Liver (tissue), 9 donors: ENCODE data around the gene ZPLD1. TPM values are rescaled to one million over a fixed set of nuclear protein-coding genes. Genes with fewer than 3 reads are reported as not detected.

ENCODE experiments used
- DNase-seq: peaks from one replicate; pipeline ENCODE4 v3.0.0-alpha.2; 2017; ENCODE audit warnings: low spot score
- H3K27ac ChIP-seq, 2 donors: one replicate each; pipeline ENCODE4 v1.7.0; 2013; ENCODE audit warnings: inconsistent platforms in 2 of 2, low read length in 2 of 2, control low read depth in 1 of 2, low read depth in 1 of 2, mild to moderate bottlenecking in 1 of 2
- H3K27me3 ChIP-seq, 4 donors: one replicate each; pipeline versions ENCODE4 v1.6.1 to v1.7.0; 2013; ENCODE audit warnings: low read length in 3 of 4, inconsistent platforms in 1 of 4, mild to moderate bottlenecking in 1 of 4, moderate library complexity in 1 of 4; ENCODE audit not compliant: control insufficient read depth in 4 of 4, insufficient read depth in 4 of 4
- H3K36me3 ChIP-seq, 4 donors: one replicate each; pipeline versions ENCODE4 v1.6.1 to v1.7.0; 2013; ENCODE audit warnings: low read length in 3 of 4, mild to moderate bottlenecking in 3 of 4, low read depth in 1 of 4, moderate library complexity in 1 of 4; ENCODE audit not compliant: control insufficient read depth in 4 of 4, insufficient read depth in 3 of 4
- H3K4me1 ChIP-seq, 4 donors: one replicate each; pipeline versions ENCODE4 v1.6.1 to v1.7.0; 2013; ENCODE audit warnings: low read length in 3 of 4, mild to moderate bottlenecking in 3 of 4, moderate library complexity in 1 of 4; ENCODE audit not compliant: control insufficient read depth in 4 of 4, insufficient read depth in 4 of 4
- H3K4me3 ChIP-seq, 3 donors: one replicate each; pipeline versions ENCODE4 v1.6.1 to v1.7.0; 2013; ENCODE audit warnings: low read length in 3 of 3, control low read depth in 1 of 3, low read depth in 1 of 3, mild to moderate bottlenecking in 1 of 3
- H3K9ac ChIP-seq, 2 donors: one replicate each; pipeline ENCODE4 v1.7.0; 2013; ENCODE audit warnings: low read length in 2 of 2, mild to moderate bottlenecking in 2 of 2, moderate library complexity in 2 of 2, control low read depth in 1 of 2, low read depth in 1 of 2
- H3K9me3 ChIP-seq, 4 donors: one replicate each; pipeline versions ENCODE4 v1.6.1 to v1.7.0; 2013; ENCODE audit warnings: low read length in 3 of 4; ENCODE audit not compliant: control insufficient read depth in 4 of 4
- ATF3 ChIP-seq: IDR thresholded peaks from 2 replicates; pipeline ENCODE4 v1.6.1; 2016; ENCODE audit warnings: antibody characterized with exemption
- GABPA ChIP-seq, 2 donors: IDR thresholded peaks in 1 of 2; conservative IDR thresholded peaks in 1 of 2; 2 replicates each; pipeline ENCODE4 v1.6.1; 2016; ENCODE audit warnings: antibody characterized with exemption in 2 of 2, mild to moderate bottlenecking in 1 of 2, moderate library complexity in 1 of 2
- HNF4A ChIP-seq, 2 donors: conservative IDR thresholded peaks; 2 replicates each; pipeline ENCODE4 v1.6.1; 2016; ENCODE audit warnings: antibody characterized with exemption in 2 of 2, mild to moderate bottlenecking in 2 of 2
- HNF4G ChIP-seq: IDR thresholded peaks from 2 replicates; pipeline ENCODE4 v1.6.1; 2016; ENCODE audit warnings: antibody characterized with exemption
- NR2F2 ChIP-seq: IDR thresholded peaks from 2 replicates; pipeline ENCODE4 v1.6.1; 2016; ENCODE audit warnings: antibody characterized with exemption
- RAD21 ChIP-seq, 2 donors: IDR thresholded peaks; 2 replicates each; pipeline ENCODE4 v1.6.1; 2016; ENCODE audit warnings: antibody characterized with exemption in 2 of 2, mild to moderate bottlenecking in 2 of 2
- RXRA ChIP-seq, 2 donors: IDR thresholded peaks; 2 replicates each; pipeline ENCODE4 v1.6.1; 2017 to 2018; ENCODE audit warnings: antibody characterized with exemption in 2 of 2, mild to moderate bottlenecking in 1 of 2
- SP1 ChIP-seq: IDR thresholded peaks from 2 replicates; pipeline ENCODE4 v1.6.1; 2018; ENCODE audit warnings: antibody characterized with exemption, mild to moderate bottlenecking
- TAF1 ChIP-seq: conservative IDR thresholded peaks from 2 replicates; pipeline ENCODE4 v1.6.1; 2016; ENCODE audit warnings: antibody characterized with exemption, mild to moderate bottlenecking
- YY1 ChIP-seq: IDR thresholded peaks from 2 replicates; pipeline ENCODE4 v1.6.1; 2016; ENCODE audit warnings: antibody characterized with exemption, mild to moderate bottlenecking
- ZBTB33 ChIP-seq: IDR thresholded peaks from 2 replicates; pipeline ENCODE4 v1.6.1; 2016; ENCODE audit warnings: antibody characterized with exemption
- WGBS: extraction: QIAGEN DNeasy Blood & Tissue Kit; methylation state at CpG from one replicate; pipeline ENCODE4 v1.1.7; 2013; 5-methylcytosine and 5-hydroxymethylcytosine counted together
- polyA plus RNA-seq, 2 donors: library from polyadenylated mRNA; stranded (reverse) in 1 of 2; unstranded in 1 of 2; fragments of 200-250 nt in 1 of 2; fragments of >200 nt in 1 of 2; fragmentation: Nextera tagmentation in 1 of 2; extraction: Ambion mirVana in 1 of 2; gene quantifications; one replicate each; pipeline versions ENCODE4 v1.2.1 to v1.2.3, GENCODE V29; 2013 to 2015
- total RNA-seq, 2 donors: library from RNA; depleted of rRNA; stranded (reverse); fragments of >200 nt; gene quantifications; one replicate each; pipeline ENCODE4 v1.2.3, GENCODE V29; 2014
- TF ChIP-seq, protein P1 (sequence below): IDR thresholded peaks from 2 replicates; pipeline ENCODE4 v1.6.1; 2016; ENCODE audit warnings: antibody characterized with exemption, mild to moderate bottlenecking
- TF ChIP-seq, protein P2 (sequence below): IDR thresholded peaks from 2 replicates; pipeline ENCODE4 v1.6.1; 2016; ENCODE audit warnings: antibody characterized with exemption
- donor health status: healthy.
- donor health status: healthy.
- donor health status: healthy.
- donor health status: healthy.
- donor health status: healthy.

Gene ZPLD1
- total and polyA plus RNA-seq, 4 donors: 0.03 to 0.23 (median 0.07) TPM

DNA sequence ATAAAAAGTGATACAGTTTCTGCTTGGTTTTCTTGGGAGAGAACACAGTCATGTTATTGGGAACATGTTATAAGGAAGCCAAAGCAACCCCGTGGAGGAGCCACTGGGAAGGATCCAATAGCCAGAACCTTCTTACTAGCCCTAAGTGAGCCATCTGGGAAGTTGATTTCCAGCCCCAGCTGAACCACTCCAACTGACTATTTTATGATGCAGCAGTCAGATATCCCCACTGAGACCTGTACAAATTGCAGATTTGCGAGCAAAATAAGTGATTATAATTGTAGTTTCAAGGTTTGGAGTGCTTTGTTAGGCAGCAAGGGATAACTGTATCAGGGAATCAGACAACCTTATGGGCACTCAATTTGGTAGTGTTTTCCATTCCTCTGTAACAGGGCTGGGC is 43.3 kb upstream of the ZPLD1 start:
- H3K4me3 ChIP-seq: no peak overlapping the region
- no peaks in the 10 kb centered on the region for H3K4me1 ChIP-seq
- no peak for DNase-seq
- H3K36me3 ChIP-seq: no peaks in the 10 kb centered on the region
- no peak overlapping the region for H3K9ac ChIP-seq
- H3K9me3 ChIP-seq: no peaks in the 10 kb centered on the region
- 54% methylated on average over 2 of the region's 2 CpGs for WGBS
- H3K27ac ChIP-seq: no peak overlapping the region
- no peak for TF ChIP-seq GABPA (IDR thresholded peaks at IDR 0.05 in 1 of 2, conservative IDR thresholded peaks at IDR 0.05 in 1 of 2)
- TF ChIP-seq, protein P1, sequence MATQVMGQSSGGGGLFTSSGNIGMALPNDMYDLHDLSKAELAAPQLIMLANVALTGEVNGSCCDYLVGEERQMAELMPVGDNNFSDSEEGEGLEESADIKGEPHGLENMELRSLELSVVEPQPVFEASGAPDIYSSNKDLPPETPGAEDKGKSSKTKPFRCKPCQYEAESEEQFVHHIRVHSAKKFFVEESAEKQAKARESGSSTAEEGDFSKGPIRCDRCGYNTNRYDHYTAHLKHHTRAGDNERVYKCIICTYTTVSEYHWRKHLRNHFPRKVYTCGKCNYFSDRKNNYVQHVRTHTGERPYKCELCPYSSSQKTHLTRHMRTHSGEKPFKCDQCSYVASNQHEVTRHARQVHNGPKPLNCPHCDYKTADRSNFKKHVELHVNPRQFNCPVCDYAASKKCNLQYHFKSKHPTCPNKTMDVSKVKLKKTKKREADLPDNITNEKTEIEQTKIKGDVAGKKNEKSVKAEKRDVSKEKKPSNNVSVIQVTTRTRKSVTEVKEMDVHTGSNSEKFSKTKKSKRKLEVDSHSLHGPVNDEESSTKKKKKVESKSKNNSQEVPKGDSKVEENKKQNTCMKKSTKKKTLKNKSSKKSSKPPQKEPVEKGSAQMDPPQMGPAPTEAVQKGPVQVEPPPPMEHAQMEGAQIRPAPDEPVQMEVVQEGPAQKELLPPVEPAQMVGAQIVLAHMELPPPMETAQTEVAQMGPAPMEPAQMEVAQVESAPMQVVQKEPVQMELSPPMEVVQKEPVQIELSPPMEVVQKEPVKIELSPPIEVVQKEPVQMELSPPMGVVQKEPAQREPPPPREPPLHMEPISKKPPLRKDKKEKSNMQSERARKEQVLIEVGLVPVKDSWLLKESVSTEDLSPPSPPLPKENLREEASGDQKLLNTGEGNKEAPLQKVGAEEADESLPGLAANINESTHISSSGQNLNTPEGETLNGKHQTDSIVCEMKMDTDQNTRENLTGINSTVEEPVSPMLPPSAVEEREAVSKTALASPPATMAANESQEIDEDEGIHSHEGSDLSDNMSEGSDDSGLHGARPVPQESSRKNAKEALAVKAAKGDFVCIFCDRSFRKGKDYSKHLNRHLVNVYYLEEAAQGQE: no peak
- TF ChIP-seq, protein P2, sequence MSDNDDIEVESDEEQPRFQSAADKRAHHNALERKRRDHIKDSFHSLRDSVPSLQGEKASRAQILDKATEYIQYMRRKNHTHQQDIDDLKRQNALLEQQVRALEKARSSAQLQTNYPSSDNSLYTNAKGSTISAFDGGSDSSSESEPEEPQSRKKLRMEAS: no peak
- TF ChIP-seq TAF1: no peak
- TF ChIP-seq SP1: no peak
- TF ChIP-seq NR2F2: no peak
- TF ChIP-seq HNF4A (conservative IDR thresholded peaks at IDR 0.05): no peak
- no peak for TF ChIP-seq ZBTB33
- TF ChIP-seq HNF4G: no peak
- TF ChIP-seq RAD21 (IDR thresholded peaks at IDR 0.05): no peak
- TF ChIP-seq RXRA (IDR thresholded peaks at IDR 0.05): no peak
- no peak for TF ChIP-seq ATF3
- TF ChIP-seq YY1: no peak
- H3K27me3 ChIP-seq: peaks cover 0 to 9% (median 0%) of the 10 kb centered on the region in 4 donors

- 54% methylated on average over 1 of the region's 1 CpG for WGBS
- Histone ChIP-seq H3K9ac (no peak overlapping the region), H3K9me3 (no peaks in the 10 kb centered on the region), H3K36me3 (no peaks in the 10 kb centered on the region), H3K4me1 (no peaks in the 10 kb centered on the region), H3K27me3 (peaks cover 0 to 9% (median 0%) of the 10 kb centered on the region in 4 donors), H3K4me3 (no peak overlapping the region), H3K27ac (no peak overlapping the region)
- no peak for DNase-seq
- no peak for TF ChIP-seq ATF3
These were observed 40.3 kb upstream of the ZPLD1 start for GRCh38 chr3:102394517-102394916.
